GM12801 (cell line): ENCODE results near the gene MRPL24.

Experiments
- CTCF ChIP-seq: IDR thresholded peaks from one replicate; pipeline ENCODE4 v1.5.1; 2011; ENCODE audit warnings: control low read depth; ENCODE audit not compliant: insufficient read length; ENCODE audit errors: extremely low read depth

MRPL24 gene

GRCh38 chr1:156733989-156734584, 6.8 kb downstream of the MRPL24 start:
- no peak for TF ChIP-seq CTCF

- TF ChIP-seq CTCF: no peak
These were observed 12.1 kb downstream of the MRPL24 start, which contains the start of gene ISG20L2 for GRCh38 chr1:156728599-156729462. ISG20L2 (minus strand) TSS chr1:156728766; CDS start chr1:156727652, 1,114 bp downstream.

- no peak for TF ChIP-seq CTCF
These were observed 12.8 kb downstream of the MRPL24 start, which contains the start of gene METTL25B for GRCh38 chr1:156727926-156728598. METTL25B (plus strand) TSS chr1:156728469; CDS start chr1:156729105, 636 bp downstream.

GRCh38 chr1:156727492-156727891, 13.4 kb downstream of the MRPL24 start:
- no peak for TF ChIP-seq CTCF

GRCh38 chr1:156726549-156727226, 14.2 kb downstream of the MRPL24 start:
- no peak for TF ChIP-seq CTCF

GRCh38 chr1:156725683-156726280, 15.1 kb downstream of the MRPL24 start:
- TF ChIP-seq CTCF: peak; percentile 90
